Panc1 (cell line): ENCODE results near the gene RBM24. TPM values are rescaled to one million over a fixed set of nuclear protein-coding genes. Genes with fewer than 3 reads are reported as not detected.

Experiments
- ATAC-seq: fragments of 200-7000 bp; cut with Tn5 transposase; 2 replicates; pipeline ENCODE4 v1.9.1; 2020; ENCODE audit warnings: mild to moderate bottlenecking, moderate library complexity
- Bru-seq: library from RNA; stranded (reverse); fragments of 400-500 nt; gene quantifications from one replicate; lab custom pipeline; 2021; lab: Mats Ljungman, UMichigan
- BruChase-seq, 2 experiments: library from RNA; stranded (reverse); fragments of 400-500 nt; gene quantifications; one replicate each; lab custom pipeline; 2021; lab: Mats Ljungman, UMichigan
- BruUV-seq: library from RNA; stranded (reverse); fragments of 400-500 nt; replicated peaks from 2 replicates; lab custom pipeline; 2021; lab: Mats Ljungman, UMichigan
- CTCF ChIA-PET: fragments of 300-600 bp; sonication (Branson Sonifier 250); formaldehyde crosslinking; loops from one replicate; lab custom pipeline; 2022; ENCODE audit warnings: antibody characterized with exemption; lab: Charles Lee
- POLR2A ChIA-PET: fragments of 300-600 bp; sonication (Branson Sonifier 250); formaldehyde crosslinking; loops from one replicate; lab custom pipeline; 2022; ENCODE audit warnings: antibody characterized with exemption; lab: Charles Lee
- DNase-seq: peaks from one replicate; pipeline ENCODE4 v3.0.0-alpha.2; 2010; ENCODE audit warnings: low read depth, low spot score
- H3K27ac ChIP-seq: 2 replicates; pipeline ENCODE4 v1.5.1; 2011; ENCODE audit warnings: mild to moderate bottlenecking, low read length, inconsistent platforms
- H3K27me3 ChIP-seq: fragments of 200-500 bp; sonication (Bioruptor generic); 2 replicates; pipeline ENCODE4 v1.6.0; 2014; ENCODE audit warnings: low read length, inconsistent platforms; ENCODE audit not compliant: control insufficient read depth, insufficient read depth
- H3K36me3 ChIP-seq: fragments of 200-500 bp; sonication (Bioruptor generic); 2 replicates; pipeline ENCODE4 v1.5.1; 2014; ENCODE audit warnings: inconsistent platforms, mild to moderate bottlenecking, low read length, moderate library complexity; ENCODE audit not compliant: control insufficient read depth, insufficient read depth
- H3K4me1 ChIP-seq: 2 replicates; pipeline ENCODE4 v1.5.1; 2011; ENCODE audit warnings: inconsistent platforms, mild to moderate bottlenecking, low read length, moderate library complexity; ENCODE audit not compliant: control insufficient read depth, insufficient read depth
- H3K4me3 ChIP-seq, 2 experiments: 2 replicates each; pipeline ENCODE4 v1.5.1; 2011 to 2012; ENCODE audit warnings: low read depth in 2 of 2, low read length in 2 of 2, mild to moderate bottlenecking in 2 of 2, inconsistent platforms in 1 of 2, moderate library complexity in 1 of 2
- H3K9me3 ChIP-seq: fragments of 200-500 bp; sonication (Bioruptor generic); 2 replicates; pipeline ENCODE4 v1.5.1; 2014; ENCODE audit warnings: low read depth, mild to moderate bottlenecking, inconsistent platforms, low read length, moderate library complexity; ENCODE audit not compliant: control insufficient read depth, insufficient read depth
- POLR2AphosphoS5 ChIP-seq: IDR thresholded peaks from 2 replicates; pipeline ENCODE4 v1.6.1; 2012; ENCODE audit warnings: mild to moderate bottlenecking, low read depth, low read length, moderate library complexity
- SIN3A ChIP-seq: IDR thresholded peaks from 2 replicates; pipeline ENCODE4 v1.6.1; 2012; ENCODE audit warnings: low read depth, mild to moderate bottlenecking, low read length, moderate library complexity, borderline replicate concordance; ENCODE audit not compliant: insufficient read depth
- TCF7L2 ChIP-seq: IDR thresholded peaks from 2 replicates; pipeline ENCODE4 v1.6.1; 2011; ENCODE audit warnings: mild to moderate bottlenecking, low read depth, low read length, inconsistent platforms
- in situ Hi-C: cut with HindIII; loops from 2 replicates; pipeline ENCODE4 v1.10.0; 2016; ENCODE audit warnings: low sequenced_read_pairs, low pct_unique_long_range_greater_than_20kb
- intact Hi-C: fragments of 100-400 bp; cut with micrococcal nuclease; formaldehyde crosslinking; loops from one replicate; pipeline ENCODE4 v1.10.0; 2022; ENCODE audit not compliant: unreplicated experiment
- long read RNA-seq: library from polyadenylated mRNA; unstranded; transcript quantifications from one replicate; pipeline ENCODE4 v2.0.0, GENCODE V29; 2021; ENCODE audit not compliant: unreplicated experiment
- polyA plus RNA-seq: library from polyadenylated mRNA; unstranded; fragments of >200 nt; gene quantifications from one replicate; pipeline ENCODE4 v1.2.1, GENCODE V29; 2012; ENCODE audit warnings: missing spikeins; ENCODE audit not compliant: insufficient read length
- total RNA-seq: library from RNA; stranded (reverse); gene quantifications from one replicate; pipeline ENCODE4 v1.2.1, GENCODE V29; 2021; ENCODE audit not compliant: unreplicated experiment
- TF ChIP-seq, protein P1 (sequence below): fragments of 450-650 bp; IDR thresholded peaks from 2 replicates; pipeline ENCODE4 v1.5.1; 2017; ENCODE audit warnings: mild to moderate bottlenecking
- TF ChIP-seq, protein P2 (sequence below), 2 experiments: IDR thresholded peaks; 2 replicates each; pipeline ENCODE4 v1.6.1; 2011 to 2012; ENCODE audit warnings: low read depth in 2 of 2, control low read depth in 1 of 2, low read length in 1 of 2, mild to moderate bottlenecking in 1 of 2, moderate library complexity in 1 of 2; ENCODE audit not compliant: insufficient read depth in 1 of 2

RBM24 gene
- total RNA-seq = 23.0 TPM
- 14.1 TPM for polyA plus RNA-seq
- Bru-seq, nascent RNA = percentile 86 among the genes with signal in this experiment
- BruChase-seq, experiment 1, labeled RNA remaining after a 2-hour chase = percentile 91 among the genes with signal in this experiment
- BruChase-seq, experiment 2, labeled RNA remaining after a 6-hour chase = percentile 92 among the genes with signal in this experiment
- long read RNA-seq, transcript RBM24-202 (4 exons, 2,703 nt) = major isoform, 48 of 95 reads
- long read RNA-seq, transcript RBM24-201 (3 exons, 2,394 nt) = minor isoform, 5 of 95 reads
- long read RNA-seq, partial matches to known transcripts = 42 of 95 reads
- long read RNA-seq, other reads (novel, unspliced or antisense) = 0 of 95 reads

DNA sequence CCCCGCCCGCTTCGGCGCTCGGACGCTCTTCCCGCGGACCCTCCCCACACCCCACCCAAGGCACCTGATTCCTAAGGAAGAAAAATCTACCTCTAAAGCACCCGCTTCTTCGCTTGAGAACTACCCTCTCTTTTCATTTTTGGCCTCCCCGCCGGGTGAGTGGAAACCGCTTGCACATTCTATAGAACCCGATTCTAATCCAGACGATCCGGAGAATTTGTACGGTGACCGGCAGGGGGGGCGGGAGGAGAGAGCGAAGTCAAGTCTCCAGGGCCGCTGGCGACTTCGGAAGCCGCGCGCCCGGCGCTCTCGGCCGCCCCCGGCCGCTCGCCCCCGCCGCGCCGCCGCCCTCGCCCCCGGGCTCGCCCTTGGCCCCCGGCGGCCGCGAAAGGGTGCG, at the start of gene RBM24:
Gene RBM24, plus strand, starts transcription at position 262 of the 397 bp plus-strand sequence. CDS start 221 bp downstream, outside the sequence.
- ATAC-seq (peak; percentile 73), DNase-seq (no peak)
- Histone ChIP-seq H3K36me3 (peaks cover 10% of the 10 kb centered on the region), H3K4me1 (peaks cover 31% of the 10 kb centered on the region), H3K27me3 (no peaks in the 10 kb centered on the region), H3K9me3 (no peaks in the 10 kb centered on the region), H3K27ac (peak within 1 kb of the TSS; percentile 89), H3K4me3 (peak within 1 kb of the TSS; percentile 83 to 89)
- no TSS peak for BruUV-seq
- ChIA-PET CTCF (interaction anchor here (0.6 kb wide), 1 partner anchor 389 kb away, joined by 7 read pairs; no protein-coding TSS in a partner anchor), POLR2A (interaction anchor here (0.6 to 0.7 kb wide), 3 partner anchors 194 to 366 kb away, joined by 3 to 6 read pairs (median 6); no protein-coding TSS in a partner anchor)
- intact Hi-C loops = loop anchor here (10.0 kb wide), 2 partner anchors 114 to 304 kb away; partner anchors contain the start of gene CAP2
- in situ Hi-C loops = no loop called here
- TF ChIP-seq, protein P1, sequence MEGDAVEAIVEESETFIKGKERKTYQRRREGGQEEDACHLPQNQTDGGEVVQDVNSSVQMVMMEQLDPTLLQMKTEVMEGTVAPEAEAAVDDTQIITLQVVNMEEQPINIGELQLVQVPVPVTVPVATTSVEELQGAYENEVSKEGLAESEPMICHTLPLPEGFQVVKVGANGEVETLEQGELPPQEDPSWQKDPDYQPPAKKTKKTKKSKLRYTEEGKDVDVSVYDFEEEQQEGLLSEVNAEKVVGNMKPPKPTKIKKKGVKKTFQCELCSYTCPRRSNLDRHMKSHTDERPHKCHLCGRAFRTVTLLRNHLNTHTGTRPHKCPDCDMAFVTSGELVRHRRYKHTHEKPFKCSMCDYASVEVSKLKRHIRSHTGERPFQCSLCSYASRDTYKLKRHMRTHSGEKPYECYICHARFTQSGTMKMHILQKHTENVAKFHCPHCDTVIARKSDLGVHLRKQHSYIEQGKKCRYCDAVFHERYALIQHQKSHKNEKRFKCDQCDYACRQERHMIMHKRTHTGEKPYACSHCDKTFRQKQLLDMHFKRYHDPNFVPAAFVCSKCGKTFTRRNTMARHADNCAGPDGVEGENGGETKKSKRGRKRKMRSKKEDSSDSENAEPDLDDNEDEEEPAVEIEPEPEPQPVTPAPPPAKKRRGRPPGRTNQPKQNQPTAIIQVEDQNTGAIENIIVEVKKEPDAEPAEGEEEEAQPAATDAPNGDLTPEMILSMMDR = peak; percentile 68
- TF ChIP-seq SIN3A (no peak), TCF7L2 (no peak)
- TF ChIP-seq, protein P2, sequence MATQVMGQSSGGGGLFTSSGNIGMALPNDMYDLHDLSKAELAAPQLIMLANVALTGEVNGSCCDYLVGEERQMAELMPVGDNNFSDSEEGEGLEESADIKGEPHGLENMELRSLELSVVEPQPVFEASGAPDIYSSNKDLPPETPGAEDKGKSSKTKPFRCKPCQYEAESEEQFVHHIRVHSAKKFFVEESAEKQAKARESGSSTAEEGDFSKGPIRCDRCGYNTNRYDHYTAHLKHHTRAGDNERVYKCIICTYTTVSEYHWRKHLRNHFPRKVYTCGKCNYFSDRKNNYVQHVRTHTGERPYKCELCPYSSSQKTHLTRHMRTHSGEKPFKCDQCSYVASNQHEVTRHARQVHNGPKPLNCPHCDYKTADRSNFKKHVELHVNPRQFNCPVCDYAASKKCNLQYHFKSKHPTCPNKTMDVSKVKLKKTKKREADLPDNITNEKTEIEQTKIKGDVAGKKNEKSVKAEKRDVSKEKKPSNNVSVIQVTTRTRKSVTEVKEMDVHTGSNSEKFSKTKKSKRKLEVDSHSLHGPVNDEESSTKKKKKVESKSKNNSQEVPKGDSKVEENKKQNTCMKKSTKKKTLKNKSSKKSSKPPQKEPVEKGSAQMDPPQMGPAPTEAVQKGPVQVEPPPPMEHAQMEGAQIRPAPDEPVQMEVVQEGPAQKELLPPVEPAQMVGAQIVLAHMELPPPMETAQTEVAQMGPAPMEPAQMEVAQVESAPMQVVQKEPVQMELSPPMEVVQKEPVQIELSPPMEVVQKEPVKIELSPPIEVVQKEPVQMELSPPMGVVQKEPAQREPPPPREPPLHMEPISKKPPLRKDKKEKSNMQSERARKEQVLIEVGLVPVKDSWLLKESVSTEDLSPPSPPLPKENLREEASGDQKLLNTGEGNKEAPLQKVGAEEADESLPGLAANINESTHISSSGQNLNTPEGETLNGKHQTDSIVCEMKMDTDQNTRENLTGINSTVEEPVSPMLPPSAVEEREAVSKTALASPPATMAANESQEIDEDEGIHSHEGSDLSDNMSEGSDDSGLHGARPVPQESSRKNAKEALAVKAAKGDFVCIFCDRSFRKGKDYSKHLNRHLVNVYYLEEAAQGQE (IDR thresholded peaks at IDR 0.05; ENCODE audit: insufficient read depth in 1 of 2, low read depth in 2 of 2, low read length in 1 of 2) = no peak

DNA sequence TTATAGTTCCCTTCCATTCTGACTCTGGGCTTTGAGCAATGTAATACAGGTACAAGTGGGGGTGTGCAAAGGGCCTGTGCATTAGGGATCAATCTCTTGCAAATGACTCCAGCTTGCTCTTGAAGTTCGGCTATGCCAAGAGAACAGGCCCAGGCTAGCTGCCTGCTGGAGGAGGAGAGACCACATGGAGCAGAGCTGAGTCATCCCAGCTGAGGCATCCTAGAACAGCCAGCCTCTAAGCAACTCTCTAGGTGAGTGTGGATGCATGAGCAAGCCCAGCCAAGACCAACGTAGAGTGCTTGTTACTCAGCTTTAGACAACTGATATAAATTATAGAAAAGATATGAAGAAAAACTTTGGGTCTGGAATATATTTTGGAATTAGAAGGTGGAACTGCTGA, 47.6 kb upstream of the RBM24 start:
- DNase-seq (no peak), ATAC-seq (no peak)
- CTCF ChIA-PET = interaction anchor here (0.7 kb wide), 1 partner anchor 262 kb away, joined by 14 read pairs; no protein-coding TSS in a partner anchor

More for the DNA sequence above, 47.6 kb upstream of the RBM24 start:
- BruUV-seq = no TSS peak
- no peak overlapping the region for H3K27ac ChIP-seq
- no peak overlapping the region for H3K4me3 ChIP-seq
- H3K9me3 ChIP-seq = no peaks in the 10 kb centered on the region
- POLR2A ChIA-PET = interaction anchor here (0.6 kb wide), 1 partner anchor 748 kb away, joined by 4 read pairs; no protein-coding TSS in a partner anchor
- in situ Hi-C loops = no loop called here
- H3K36me3 ChIP-seq = no peaks in the 10 kb centered on the region
- H3K4me1 ChIP-seq = no peaks in the 10 kb centered on the region
- intact Hi-C loops = no loop called here
- no peaks in the 10 kb centered on the region for H3K27me3 ChIP-seq
- TF ChIP-seq, protein P1 = no peak
- TF ChIP-seq, protein P2 (IDR thresholded peaks at IDR 0.05; ENCODE audit: insufficient read depth in 1 of 2, low read depth in 2 of 2, low read length in 1 of 2) = no peak
- TF ChIP-seq TCF7L2 (no peak), POLR2AphosphoS5 (no peak), SIN3A (no peak)
